CD4-positive, alpha-beta T cell treated with Interleukin-17A for 1 hour (primary cell): ENCODE results near the gene TRIM56.

Experiments used
- DNase-seq: peaks from one replicate; pipeline ENCODE4 v3.0.0-alpha.2; 2020

Gene TRIM56

DNA sequence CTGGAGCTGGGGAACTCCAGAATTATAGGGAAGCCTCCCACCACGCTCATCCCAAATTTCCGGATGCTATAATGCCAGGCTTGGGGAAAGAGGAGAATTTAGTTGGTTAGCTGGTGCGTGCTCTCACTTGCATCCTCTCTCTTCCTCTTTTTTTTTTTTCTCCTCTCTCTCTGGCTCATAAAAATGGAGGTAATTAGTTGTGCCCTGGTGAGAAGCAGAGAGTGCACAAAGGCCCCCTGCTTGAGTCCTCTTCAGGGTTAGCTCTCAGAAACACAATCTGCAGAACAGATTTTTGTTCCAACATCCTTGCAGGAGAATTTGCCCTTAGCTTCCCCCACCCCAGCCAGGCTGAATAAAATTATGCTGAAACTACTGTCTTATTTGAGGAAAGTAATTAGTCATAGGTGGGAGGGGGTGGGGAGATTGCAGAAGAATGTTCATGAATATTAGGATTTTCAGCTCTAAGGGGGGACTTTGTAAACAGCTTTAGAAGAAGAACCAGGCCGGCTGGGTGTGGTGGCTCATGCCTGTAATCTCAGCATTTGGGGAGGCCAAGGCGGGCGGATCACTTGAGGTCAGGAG is 49.2 kb downstream of the TRIM56 start:
- DNase-seq = no peak

DNA sequence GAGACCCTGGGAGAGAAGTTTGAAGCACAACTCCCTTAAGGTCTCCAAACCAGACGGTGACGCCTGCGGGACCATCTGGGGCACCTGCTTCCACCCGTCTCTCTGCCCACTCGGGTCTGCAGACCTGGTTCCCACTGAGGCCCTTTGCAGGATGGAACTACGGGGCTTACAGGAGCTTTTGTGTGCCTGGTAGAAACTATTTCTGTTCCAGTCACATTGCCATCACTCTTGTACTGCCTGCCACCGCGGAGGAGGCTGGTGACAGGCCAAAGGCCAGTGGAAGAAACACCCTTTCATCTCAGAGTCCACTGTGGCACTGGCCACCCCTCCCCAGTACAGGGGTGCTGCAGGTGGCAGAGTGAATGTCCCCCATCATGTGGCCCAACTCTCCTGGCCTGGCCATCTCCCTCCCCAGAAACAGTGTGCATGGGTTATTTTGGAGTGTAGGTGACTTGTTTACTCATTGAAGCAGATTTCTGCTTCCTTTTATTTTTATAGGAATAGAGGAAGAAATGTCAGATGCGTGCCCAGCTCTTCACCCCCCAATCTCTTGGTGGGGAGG is 52.5 kb downstream of the TRIM56 start:
- no peak for DNase-seq

DNA sequence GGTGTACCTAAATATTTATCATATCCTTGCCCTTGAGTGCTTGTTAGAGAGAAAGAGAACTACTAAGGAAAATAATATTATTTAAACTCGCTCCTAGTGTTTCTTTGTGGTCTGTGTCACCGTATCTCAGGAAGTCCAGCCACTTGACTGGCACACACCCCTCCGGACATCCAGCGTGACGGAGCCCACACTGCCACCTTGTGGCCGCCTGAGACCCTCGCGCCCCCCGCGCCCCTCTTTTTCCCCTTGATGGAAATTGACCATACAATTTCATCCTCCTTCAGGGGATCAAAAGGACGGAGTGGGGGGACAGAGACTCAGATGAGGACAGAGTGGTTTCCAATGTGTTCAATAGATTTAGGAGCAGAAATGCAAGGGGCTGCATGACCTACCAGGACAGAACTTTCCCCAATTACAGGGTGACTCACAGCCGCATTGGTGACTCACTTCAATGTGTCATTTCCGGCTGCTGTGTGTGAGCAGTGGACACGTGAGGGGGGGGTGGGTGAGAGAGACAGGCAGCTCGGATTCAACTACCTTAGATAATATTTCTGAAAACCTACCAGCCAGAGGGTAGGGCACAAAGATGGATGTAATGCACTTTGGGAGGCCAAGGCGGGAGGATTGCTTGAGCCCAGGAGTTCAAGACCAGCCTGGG is 53.1 kb downstream of the TRIM56 start:
- peak; percentile 85 for DNase-seq

DNA sequence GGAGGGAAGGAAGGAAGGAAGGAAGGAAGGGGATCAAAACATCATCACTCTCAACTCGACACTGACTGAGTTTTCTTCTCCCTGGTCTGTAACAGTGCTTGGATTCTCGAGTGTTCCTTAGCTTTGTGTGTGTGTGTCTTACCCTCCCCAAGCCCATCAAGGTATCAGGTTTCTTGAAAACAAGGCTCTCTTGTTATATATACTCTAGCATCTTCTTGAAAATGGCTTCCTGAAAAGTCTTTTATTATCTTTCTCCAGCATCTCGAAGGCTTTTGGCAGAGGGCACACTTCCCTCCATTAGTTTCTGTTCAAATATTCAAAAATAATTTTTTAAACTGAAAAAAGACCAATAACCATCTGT is 55.0 kb downstream of the TRIM56 start:
- no peak for DNase-seq

GRCh38 chr7:101140746-101141382 is 55.6 kb downstream of the TRIM56 start:
- no peak for DNase-seq
